ENCODE measurements around the gene WTAP. TPM values are rescaled to one million over a fixed set of nuclear protein-coding genes. Genes with fewer than 3 reads are reported as not detected.

The WTAP gene
- total and polyA plus RNA-seq, 2 of the 8 experiments (the other 6 are each of a cell fraction or from before 2014, with no cell fraction given): 32.6 to 120 TPM

GRCh38 chr6:159760602-159761057 lies 33.3 kb downstream of the WTAP start (continued):
- TF ChIP-seq SP1 (IDR thresholded peaks at IDR 0.05; ENCODE audit: low read depth, low read length) (peak; percentile 55; the same call in 1 of the 2 replicates), POLR2A (IDR thresholded peaks at IDR 0.05; ENCODE audit: control extremely low read depth in 1 of 2, low read depth in 2 of 2, low read length in 2 of 2) (peak in 1 of 2 experiments; percentile 82; a peak in 1 of 3 replicates)
